Amygdala (tissue), 56 donors: ENCODE measurements around the gene MYO9A.

Experiments
- DNase-seq, 56 donors: peaks; one replicate each; lab custom pipeline; 2025; lab: John Stamatoyannopoulos, UW

MYO9A gene

GRCh38 chr15:72118017-72118978 lies at the start of gene MYO9A, which contains the start of gene SENP8:
MYO9A (minus strand) TSS chr15:72118150; CDS start chr15:72046563, 71,587 bp downstream.
SENP8 (plus strand) TSS chr15:72118403; CDS start chr15:72139624, 21,221 bp downstream.
- peak; percentile 72 to 97 (median 94) for DNase-seq

GRCh38 chr15:72167445-72167844 lies 49.5 kb upstream of the MYO9A start:
- no peak for DNase-seq

GRCh38 chr15:72166716-72167417 lies 48.9 kb upstream of the MYO9A start:
- no peak for DNase-seq

DNA sequence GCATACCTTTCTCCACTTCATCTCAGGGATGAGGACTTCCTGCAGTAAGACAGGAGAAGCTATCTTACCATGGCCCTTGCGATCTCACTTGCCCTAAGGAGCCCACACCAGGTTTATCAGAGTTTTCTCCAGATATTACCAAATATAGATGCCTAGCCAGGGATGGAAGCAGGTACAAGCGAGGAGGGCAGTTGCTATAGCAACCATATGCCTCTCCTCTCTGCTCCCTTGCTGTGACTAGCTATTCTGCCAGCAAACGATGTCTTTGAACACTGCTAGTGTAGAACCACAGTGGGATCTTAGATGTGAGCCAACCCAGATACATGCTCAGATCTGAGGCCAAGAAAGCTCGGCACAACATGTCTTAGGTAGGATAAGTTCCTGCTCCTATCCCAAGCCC lies 45.8 kb upstream of the MYO9A start:
- DNase-seq, result peak in 9 of 56 donors; percentile 10 to 38 (median 24)

DNA sequence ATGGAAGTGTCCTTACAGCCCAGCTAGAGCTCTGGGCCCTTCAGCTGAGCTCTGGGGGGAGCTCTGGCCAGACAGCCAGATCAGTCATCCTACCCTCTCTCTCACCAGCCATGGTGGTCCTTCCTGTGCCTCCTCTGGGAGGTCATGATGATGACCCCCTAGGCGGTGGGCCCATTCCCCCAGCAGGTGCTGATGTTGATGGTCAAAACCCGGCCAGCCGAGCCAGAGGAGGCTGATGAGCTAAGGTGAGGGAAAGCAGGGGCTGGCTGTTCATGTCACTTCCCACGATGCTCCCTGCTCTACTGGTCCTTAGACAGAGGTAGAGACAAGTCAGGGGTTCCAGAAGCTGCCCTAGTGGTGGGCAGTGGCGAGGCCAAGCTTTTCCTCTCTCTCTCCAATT lies 44.6 kb upstream of the MYO9A start:
- no peak for DNase-seq

DNA sequence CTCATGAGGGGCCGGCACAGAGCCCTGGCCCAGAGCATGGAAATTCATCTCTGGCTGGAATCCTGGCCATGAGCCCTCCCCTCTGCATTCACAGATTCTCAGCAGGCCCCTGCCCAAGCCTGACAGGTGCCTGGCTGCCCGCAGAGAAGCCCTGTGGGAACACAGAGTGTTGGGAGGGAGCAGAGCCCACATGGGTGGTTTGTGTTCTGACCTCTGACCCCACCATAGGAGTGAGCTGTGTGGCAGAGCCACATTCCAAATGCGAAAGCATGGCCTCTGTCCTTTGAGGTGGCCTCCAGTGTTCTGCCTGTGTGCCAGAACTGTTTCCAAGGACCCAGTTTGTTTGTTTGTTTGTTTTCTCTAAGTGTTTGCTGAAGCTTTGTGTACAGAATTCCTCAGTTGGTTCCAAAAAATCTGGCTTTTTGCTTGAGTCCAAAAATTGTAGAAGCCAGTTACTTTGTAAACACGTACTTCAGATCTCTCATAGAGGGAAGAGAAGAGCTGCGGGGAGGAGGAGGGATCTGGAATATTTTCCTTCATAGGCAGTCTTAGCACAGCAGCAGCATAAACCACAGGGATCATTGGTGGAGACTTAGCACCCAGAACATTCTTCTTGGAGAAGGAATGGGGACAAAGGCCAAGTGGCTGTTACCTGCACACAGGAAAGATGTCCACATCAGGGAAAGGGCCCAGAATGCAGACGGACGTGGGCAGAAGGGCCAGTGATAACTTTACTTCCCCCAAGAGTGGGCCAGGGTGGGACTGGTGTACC lies 43.6 kb upstream of the MYO9A start:
- peak in 2 of 56 donors; percentile 13 to 23 for DNase-seq

DNA sequence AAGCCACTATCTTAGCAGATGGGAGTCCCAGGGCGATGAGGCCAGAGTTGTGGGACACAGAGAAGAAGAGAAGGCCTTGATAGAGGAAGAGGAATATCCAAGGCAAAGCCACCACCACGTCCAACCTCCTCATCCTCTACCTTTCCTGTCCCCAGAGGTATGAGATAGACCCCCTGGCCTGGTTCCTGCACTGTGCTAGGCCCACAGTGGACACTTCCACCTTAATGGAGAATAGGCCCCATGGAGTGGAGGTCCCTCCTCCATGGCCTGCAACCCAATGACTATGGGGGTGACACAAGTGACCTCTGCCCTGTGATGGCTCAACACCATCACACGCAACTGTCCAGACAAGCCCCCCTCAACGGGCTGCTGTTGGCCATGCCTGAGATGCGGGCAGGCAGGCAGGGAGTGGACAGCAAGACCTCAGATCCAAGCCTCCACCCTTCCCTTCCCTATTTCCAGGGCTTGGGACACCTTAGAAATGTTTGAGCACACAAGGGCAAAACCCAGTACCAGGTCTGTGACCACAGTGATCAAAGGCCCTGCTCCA lies 42.8 kb upstream of the MYO9A start:
- DNase-seq, result no peak

- no peak for DNase-seq
These were observed 39.0 kb upstream of the MYO9A start for GRCh38 chr15:72156928-72157327.

GRCh38 chr15:72155635-72156616 lies 38.0 kb upstream of the MYO9A start:
- DNase-seq, result peak; percentile 23 to 90 (median 70)

GRCh38 chr15:72155003-72155621 lies 37.2 kb upstream of the MYO9A start:
- DNase-seq, result peak in 34 of 56 donors; percentile 7 to 75 (median 50)

- no peak for DNase-seq
These were observed 36.4 kb upstream of the MYO9A start for GRCh38 chr15:72154316-72154715.

DNA sequence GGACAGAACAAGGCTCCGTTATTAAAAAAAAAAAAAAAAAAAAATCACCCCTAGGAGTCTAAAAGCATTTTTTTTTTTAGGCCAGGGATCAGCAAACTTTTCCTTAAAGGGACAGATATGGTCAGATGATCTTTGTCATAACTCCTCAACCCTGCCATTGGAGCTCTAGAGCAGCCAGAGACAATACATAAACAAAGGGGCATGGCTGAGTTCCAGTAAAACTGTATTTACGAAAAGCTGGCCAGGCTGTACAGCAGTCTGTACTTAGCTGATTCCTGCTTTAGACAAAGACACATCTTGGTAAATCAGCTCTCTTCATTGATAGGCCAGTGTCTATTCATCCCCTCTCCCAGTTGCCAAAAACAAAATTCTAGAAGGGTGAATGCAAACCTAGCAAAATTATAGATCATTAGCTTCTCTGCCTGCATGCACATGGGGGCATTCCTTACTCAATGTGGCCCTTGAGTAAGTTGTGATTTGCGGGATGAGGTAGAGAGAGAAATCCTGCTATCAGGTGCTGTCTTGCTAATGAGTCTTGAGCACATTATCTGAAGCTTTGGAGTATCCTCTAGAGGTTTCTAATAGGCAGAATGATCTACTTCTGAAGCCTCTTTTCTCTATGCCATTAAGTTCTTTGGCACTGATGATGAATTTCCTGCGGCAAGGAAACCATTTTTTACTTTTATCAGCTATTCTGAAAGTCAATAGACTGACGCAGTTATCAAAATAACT lies 35.5 kb upstream of the MYO9A start:
- no peak for DNase-seq

- no peak for DNase-seq
These were observed 29.5 kb upstream of the MYO9A start for GRCh38 chr15:72147418-72147817.

GRCh38 chr15:72146934-72147333 lies 29.0 kb upstream of the MYO9A start:
- no peak for DNase-seq

GRCh38 chr15:72146221-72146620 lies 28.3 kb upstream of the MYO9A start:
- no peak for DNase-seq

DNA sequence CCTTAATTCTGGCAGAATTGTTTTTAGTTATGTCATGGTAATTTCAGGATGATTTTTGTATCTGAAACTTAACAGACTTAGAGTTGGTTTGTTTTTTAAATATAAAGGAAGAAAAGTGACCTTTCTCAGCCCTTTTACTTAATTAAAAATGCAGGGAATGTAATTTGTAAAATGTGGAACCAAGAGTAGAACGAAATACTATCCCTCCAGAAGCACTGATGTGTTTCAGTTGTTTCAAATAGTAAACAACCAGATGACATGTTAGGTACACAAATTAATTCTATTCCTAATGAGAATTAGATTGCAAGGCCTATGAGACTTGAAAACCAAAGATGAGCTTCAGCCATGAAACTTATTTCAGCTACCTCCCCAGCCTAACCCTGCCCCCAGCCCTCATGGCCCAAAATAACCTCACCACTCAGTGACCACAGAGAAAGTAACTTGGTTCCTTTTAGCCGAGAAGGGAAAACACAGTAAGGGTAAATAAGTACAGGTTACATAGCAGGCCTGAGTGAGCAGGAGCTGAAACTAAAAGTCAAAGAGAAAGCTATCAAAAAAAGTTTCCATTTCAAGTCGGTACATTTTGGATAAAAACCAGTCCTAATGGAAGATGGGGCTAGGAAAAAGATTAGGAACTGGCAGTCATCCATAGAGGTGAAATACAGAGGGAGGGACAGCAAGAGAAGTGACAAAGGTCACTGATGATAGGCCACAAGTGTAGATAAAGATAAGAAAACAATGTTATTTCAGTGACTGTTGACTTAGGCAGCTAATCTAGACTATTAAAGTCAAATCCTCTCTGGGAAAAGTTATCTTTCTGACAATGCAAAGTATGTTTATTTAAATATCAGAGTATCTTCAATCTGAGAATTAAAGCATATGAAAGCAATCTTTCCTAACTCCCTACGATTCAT lies 23.5 kb upstream of the MYO9A start:
- DNase-seq, result no peak

DNA sequence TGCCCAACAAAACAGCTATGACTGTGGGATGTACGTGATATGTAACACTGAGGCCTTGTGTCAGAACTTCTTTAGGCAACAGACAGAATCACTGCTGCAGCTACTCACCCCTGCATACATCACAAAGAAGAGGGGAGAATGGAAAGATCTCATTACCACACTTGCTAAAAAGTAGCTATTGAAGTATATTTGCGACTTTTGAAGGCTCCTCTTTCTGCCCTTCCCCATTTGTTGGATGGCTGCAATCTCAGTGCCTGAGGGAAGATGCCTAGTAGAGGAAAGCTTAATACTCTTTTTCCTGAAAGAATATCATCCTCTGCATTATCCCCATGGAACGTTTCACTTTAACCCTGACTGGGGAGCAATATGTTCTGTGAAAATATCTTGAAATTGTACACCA lies 22.1 kb upstream of the MYO9A start:
- no peak for DNase-seq
